HG03432 (cell line): ENCODE data around the gene DRC3.
"Not testable (repeated sequence)": the region's sequence is repeated elsewhere in the genome, so short reads cannot be mapped to it uniquely, and the experiment has no call there.

Experiments used
- ATAC-seq: cut with Tn5 transposase; IDR thresholded peaks from one replicate; pipeline ENCODE4 v1.9.1; 2021; ENCODE audit warnings: mild to moderate bottlenecking, moderate library complexity; ENCODE audit not compliant: unreplicated experiment

DRC3 gene

DNA sequence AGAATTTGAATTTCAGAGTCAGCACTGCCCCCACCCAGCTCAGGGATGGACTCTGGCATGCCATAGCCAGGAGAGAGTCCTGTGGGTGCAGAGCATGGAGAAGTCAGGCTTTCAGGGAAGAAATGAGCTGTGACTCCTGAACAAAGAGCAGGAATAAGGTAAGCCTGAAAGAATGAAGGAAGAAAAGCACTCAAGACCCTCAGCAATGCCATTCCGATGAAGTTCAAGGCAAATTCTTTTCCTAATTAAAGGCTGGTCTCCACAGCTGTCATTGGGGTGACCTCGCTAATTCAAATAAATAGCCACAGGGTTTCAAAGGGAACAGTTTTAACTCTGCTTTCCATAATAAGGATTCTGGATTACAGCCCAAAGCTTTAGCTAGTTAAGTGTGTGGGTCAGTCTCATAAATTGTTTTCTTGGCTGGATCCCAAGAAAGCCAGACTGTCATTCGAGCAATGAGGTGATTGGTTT is 32.2 kb upstream of the DRC3 start:
- ATAC-seq = no peak

DNA sequence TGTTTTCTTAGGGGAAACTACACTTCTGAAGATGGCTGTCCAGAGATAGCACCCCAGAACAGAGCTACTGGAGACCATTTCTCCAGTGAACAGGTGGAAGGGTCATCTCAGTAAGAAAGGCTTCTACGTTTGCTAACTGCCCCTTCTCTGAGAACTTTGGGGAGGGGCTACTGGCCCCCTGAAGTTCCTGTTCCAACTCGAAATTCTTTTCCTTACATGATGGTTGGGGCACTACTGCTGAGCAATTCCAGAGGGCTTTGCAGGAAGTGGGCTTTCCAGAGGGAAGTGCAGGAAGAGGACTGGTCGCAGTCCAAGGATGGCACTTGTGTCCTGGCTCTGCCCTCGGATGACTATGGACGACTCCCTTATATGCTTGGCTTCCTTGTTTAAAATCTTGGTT is 31.6 kb upstream of the DRC3 start:
- no peak for ATAC-seq

DNA sequence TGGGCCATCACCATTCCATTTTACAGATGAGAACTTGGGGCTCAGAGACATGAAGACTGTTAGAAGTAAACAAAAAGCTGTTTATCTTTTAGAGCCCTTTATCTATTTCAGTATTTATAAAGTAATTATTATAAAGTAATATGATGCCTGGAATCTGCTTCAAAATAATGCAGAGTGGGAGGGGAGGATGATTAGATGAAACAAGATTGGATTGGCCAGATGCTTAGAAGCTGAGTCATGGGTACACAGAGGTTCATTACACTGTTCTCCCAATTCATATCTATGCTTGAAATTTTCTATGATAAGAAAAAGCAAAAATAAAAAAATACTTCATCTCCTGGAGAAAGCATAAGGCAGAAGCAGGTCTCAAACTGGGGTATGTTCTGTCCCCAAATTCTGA is 29.8 kb upstream of the DRC3 start:
- no peak for ATAC-seq

DNA sequence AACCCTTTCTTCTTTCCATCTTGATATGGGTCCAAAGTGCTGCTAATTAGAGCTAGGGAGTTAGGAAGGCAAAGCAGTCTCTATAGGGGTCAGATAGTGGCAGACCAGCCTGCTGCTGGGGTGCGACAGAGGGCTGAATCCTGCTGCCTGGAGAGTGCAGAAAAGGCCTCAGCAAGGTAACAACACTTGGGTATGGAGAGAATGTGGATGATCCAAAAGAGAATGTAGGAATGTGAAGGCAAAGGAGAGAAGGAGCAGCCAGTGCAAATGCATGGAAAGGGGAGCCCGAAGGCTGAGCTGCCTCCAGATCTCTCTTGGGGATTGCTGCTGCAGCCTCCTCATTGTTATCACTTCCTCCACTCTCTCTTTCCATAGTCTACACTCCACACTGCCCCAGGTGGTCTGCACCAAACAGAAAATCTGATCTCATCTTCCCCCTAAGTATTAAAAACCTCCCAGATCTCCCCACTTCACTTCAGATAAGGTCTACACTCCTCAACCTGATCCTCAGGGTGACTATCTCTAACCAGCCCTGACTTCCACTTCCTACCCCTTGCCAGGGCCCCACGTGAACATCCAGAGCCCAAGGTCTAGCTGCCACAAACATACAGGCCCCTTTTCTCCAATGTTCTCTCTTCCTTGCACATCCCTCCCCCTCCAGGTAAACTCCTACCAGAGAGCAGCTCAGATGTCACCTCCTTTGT is 29.2 kb upstream of the DRC3 start:
- no peak for ATAC-seq

DNA sequence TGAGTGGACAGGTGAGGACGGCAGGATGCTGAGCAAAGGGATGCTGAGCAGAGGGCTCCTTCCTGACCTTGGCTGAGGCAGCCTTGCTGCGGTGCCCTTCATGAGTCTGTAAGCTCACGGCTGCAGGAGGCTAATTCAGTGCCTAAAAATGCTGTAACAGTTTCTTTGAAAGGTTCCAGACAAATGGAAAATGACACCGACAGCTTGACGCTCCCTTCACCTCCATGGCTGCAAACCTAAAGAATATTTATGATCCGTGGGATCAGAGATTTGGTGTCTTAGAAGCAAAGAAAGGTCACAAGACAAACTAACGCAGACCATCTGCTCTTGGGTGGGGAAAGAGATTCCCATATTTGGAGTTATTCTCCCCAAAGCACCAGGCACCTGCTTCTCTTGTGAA is 28.4 kb upstream of the DRC3 start:
- ATAC-seq = no peak

DNA sequence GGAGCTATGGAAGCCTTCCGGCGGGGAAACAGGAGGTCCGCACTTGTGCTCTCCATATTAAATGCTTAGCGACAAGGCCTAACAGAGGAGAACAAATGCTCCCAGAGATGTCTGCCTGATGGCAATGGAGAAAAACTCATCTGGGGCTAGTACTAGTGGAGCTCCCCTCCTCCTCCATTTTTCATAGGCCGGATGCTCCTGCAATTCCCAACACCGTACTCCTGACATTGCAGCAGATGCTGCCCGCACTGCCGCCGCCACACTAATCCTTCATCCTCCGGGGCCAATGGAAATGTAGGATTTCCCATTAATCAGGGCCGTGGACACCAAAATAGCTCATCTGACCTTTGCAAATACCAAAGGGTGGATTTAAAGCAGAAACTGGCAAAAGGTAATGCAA is 27.9 kb upstream of the DRC3 start:
- ATAC-seq = no peak

DNA sequence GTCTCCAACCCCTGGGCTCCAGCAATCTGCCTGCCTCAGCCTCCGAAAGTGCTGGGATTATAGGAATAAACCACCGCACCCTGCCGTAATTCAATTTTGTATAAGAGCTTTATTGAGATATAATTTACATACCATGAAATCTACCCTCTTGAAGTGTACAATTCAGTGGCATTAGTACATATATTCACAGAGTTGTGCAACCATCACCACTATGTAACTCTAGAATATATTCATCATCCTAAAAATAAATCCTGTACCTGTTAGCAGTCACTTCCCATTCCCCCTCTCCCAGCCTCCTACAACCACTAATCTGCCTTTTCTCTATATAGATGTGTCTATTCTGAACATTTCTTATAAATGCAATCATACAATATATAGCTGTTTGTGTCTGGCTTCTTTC is 26.6 kb upstream of the DRC3 start:
- ATAC-seq = no peak

DNA sequence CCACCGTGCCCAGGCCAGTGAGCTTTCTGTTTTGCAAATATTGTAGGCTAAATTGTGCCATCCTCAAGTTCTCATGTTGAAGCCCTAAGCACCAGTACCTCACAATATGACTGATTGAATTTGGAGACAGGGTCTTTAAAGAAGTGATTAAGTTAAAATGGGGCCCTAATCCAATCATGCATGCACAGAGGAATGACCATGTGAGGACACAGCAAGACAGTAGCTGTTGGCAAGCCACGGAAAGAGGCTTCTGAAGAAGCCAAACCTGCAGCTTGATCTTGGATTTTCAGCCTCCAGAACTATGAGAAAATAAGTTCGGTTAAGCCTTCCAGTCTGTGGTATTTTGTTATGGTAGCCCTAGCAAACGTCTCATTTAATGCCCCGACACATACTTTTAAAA is 25.4 kb upstream of the DRC3 start:
- ATAC-seq = no peak

DNA sequence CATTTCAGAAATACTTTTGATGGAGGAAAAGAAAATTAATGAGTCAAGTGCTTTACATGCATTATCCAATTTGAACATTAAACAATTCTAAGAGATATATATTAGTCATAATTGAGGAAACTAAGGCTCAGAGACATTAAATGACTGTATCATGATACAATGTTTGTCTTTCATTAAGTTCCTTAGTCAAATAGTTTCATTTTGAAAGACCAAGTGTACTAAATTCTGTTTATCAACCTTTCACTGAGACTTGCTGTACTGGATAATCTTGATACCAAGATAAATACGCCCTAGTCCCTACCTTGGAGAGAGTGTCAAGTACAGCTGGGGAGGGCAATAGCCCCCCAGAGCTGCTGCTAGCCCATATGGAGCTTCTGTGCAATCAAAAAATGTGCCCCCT is 24.7 kb upstream of the DRC3 start:
- no peak for ATAC-seq

DNA sequence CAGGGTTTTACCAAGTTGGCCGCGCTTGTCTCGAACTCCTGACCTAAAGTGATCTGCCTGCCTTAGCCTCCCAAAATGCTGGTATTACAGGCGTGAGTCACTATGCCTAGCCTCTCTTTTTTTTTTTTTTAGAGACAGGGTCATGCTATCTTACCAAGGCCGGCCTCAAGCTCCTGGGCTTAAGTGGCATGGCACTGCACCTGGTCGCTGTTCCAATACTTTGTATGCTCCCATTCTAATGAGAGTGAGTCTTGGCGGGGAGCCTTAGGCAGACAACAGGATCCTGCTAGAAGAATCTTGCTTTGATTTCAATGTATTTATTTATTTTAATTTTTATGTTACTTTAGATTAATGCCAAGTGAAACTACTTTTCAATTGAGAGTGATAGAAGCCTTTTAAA is 22.3 kb upstream of the DRC3 start:
- ATAC-seq = no peak

DNA sequence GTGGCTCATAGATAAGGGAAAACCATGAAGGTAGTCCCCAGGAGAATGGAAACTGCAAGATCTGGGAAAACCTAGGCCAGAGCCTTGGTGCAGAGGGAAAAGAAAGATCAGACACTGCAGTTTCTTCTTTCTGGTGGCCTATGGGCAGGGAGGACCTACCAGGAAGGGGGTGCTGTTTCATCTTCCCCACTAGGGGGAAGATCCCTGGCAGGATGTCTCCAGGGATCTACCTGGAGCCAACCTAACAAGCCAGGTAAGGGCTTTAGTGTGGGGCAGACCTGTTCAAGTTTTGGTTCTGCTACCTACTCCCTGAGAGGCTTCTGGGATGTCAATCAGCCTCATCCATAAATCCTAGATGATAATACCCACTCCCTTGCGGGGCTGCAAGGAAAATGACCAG is 21.9 kb upstream of the DRC3 start:
- ATAC-seq = no peak

DNA sequence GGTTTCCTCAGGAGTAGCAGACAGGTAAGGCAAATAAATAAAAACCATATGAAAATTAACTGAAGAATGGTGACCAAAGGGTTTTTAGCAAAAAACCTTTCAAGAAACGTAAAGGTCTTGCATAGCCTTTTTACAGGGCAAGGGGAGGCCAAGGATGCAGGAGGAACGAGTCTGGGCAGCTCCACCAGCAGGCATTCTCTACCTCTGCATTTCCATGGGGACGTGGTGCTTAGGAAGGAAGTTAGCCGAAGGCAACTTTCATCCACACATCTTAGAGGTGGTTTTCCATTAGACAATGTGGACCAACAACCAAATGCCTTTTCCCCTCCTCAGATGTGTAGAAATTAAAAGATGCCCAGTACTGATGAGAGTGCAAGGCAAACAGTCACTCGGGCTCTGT is 21.1 kb upstream of the DRC3 start:
- no peak for ATAC-seq

DNA sequence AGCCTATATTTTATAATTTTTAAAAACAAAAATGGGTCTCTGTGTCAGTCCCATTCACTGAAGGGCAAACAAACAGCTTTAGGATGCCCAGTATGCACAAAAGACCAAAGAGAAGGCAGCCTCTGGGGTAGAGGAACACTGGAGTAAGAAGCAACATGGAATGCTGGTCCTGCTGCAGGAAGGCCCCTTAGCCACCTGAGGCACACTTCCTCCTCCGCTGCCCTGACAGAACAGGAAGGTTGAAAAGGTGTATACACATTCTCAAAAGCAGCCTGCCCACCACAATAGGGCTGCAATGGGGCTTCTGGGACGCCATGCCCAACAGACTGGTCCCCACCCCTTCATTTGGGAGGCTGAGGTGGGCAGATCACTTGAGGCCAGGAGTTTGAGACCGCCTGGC is 20.0 kb upstream of the DRC3 start:
- no peak for ATAC-seq

DNA sequence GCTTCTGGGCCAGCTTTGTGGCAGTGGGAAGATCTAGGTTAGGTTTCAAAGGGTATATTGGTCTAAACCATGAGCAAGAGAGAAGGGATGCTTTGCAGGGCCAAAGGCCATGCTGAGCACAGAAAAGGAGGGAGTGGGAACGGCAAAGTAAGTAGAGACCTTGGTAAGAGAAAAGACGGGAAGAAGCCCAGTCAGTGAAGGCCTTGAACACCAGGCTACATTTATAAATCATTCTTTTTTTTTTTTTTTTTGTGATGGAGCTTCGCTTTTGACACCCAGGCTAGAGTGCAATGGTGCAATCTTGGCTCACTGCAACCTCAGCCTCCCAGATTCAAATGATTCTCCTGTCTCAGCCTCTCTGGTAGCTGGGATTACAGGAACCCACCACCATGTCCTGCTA is 18.6 kb upstream of the DRC3 start:
- no peak for ATAC-seq

DNA sequence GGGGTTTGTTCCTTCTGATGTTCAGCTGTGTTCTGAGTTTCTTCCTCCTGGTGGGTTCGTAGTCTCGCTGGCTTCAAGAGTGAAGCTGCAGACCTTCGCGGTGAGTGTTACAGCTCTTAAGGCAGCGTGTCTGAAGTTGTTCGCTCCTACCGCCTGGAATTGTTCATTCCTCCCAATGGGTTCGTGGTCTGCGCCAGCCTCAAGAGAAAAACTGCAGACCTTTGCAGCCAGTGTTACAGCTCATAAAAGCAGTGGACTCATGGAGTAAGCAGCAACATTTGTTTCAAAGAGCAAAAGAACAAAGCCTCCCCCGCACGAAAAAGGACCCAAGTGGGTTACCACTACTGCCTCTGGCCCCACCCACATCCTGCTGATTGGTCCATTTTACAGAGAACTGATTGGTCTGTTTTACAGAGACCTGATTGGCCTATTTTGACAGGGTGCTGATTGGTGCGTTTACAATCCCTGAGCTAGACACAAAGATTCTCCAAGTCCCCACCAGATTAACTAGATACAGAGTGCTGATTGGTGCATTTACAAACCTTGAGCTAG is 16.8 kb upstream of the DRC3 start:
- ATAC-seq = not testable (repeated sequence)

DNA sequence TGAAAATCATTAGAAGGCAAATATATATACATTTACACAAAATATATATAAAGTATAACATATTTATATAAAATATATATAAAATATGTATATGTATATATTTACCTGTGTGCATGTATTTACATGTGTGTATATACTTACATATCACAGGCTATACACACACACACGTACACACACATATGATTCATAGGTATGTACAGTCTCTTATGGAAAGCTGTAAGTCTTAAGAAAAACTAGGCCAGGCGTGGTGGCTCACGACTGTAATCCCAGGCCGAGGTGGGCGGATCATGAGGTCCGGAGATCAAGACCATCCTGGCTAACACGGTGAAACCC is 15.1 kb upstream of the DRC3 start:
- ATAC-seq = no peak

DNA sequence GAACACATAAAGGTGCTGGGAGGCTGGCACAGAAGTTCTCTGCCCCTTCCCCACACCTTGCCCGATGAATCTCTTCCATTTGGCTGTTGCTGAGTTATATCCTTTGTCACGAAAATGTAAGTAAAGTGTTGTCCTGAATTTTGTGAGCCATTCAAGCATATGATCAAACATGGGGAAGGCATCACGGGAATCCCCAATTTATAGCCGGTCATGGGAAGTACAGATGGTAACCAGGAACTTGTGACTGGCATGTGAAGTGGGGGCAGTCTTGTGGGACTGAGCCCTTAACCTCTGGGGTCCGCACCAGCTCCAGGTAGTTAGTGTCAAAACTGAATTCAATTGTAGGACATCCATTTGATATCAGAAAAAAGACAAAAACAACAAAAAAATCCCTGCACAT is 13.7 kb upstream of the DRC3 start:
- ATAC-seq = no peak

DNA sequence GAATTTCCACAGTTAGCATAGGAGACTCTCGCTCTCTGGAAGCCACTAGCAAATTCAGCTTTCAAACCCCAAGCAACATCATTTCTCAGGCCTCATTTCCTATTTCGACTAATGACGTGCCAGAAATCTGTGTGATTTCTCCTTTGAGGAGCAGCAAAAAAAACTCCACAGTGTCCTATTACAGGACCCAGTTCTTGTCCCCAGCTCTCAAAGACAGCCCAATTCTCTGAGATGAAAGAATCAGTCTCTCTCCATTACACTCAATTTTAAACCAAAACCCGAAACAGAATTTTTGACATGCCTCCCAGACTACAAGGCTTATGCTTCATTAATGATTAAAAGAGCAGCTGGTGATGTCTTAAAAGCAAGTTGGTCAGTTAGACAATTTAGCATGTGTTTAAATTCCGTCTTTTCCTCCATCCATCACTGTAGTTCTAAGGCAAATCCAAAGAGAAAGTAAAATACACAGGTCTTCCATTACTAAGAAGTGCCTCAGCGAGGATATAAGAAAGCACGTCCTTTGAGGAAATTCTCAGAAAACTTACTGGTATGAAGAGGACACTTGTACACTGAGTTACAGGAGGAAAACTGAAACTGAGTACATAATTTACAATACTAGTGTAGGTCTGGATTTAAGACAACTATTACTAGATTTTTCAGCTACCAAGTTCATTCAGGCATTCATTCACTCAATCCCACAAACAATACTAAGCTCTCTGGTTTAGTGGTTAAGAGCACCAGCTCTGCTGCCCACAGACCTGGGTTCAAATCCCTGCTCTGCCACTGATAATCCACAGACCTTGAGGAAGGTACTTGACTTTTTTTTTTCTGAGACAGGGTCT is 12.9 kb upstream of the DRC3 start:
- ATAC-seq = no peak

DNA sequence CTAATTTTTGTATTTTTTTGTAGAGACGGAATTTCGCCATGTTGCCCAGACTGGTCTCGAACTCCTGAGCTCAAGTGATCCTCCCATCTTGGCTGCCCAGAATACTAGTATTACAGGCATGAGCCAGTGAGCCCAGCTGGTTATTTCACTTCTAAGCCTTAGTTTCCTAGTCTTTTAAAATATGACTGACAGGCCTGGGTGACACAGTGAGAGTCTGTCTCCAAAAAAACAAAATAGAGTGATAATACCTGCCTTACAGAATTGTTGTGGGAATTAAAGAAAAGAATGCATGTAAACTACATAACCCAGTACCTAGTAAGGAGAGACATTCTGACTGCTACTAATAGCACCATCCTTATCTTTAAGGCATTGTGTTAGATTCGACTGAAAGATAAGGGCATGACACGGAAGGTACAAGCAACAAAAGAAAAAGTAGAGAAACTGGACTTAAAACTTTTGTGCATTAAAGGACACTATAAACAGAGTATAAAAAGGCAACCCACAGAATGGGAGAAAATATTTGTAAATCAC is 12.1 kb upstream of the DRC3 start:
- ATAC-seq = no peak

DNA sequence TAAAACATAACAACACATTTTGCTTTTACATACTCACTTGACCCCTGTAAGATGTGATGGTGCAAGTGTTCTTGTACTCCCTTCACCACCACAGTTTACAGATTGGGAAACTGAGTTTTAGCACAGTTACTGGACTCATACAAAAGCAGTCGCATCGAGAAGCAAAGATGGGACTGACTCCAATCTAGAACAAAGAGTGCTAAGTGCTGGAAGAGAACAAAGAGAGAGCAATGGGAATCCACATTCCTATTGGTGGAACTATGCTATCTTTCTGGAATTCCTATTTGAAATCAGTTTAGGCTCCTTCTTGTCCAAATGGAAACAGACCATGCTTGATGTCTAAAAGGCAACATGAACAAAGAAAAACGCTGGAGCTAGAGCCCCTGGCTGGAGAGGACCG is 9.6 kb upstream of the DRC3 start:
- no peak for ATAC-seq

DNA sequence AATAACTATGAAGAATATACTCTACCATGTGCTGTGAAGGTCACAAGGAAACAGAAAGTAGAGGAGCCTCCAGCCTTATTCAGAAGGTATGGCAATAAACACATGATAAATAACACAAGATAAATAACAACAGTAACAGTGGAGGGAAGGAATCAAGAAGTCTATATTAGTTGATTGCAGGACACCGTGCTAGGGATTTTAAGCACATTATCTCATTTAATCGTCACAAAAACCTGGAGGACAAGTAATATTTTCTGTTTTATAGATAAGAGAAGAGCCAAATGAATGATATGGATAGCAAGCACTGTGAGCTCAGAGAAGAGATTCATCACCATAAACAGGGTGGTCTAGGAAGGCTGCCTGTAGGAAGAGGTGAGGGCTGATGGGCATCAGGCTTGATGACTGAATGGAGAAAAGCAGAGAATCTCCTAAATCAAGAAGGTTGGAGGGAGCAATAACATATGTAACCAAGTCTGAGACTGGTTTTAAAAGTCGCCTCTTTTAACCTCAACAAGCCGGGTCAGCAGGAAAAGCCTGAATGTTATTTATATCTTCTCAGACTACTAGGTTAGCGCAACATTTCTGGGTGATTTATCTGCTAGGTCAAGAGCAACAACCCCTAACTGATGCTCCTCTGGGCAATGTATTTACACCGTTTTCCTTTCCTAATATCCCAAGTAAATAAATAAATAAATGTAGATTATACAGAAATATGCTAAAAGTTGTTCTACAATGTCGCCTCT is 8.8 kb upstream of the DRC3 start:
- ATAC-seq = no peak
